ENCODE results near the gene RAB30.

- no peak for TF ChIP-seq POLR2AphosphoS5 (IDR thresholded peaks at IDR 0.05)
- no peak for TF ChIP-seq CTCF (IDR thresholded peaks at IDR 0.05; ENCODE audit: poor library complexity, severe bottlenecking)
- no peak for TF ChIP-seq REST (IDR thresholded peaks at IDR 0.05; ENCODE audit: borderline replicate concordance)
- TF ChIP-seq RAD21 (conservative IDR thresholded peaks at IDR 0.05), result no peak
- TF ChIP-seq EZH2 (IDR thresholded peaks at IDR 0.05; ENCODE audit: borderline replicate concordance, insufficient read depth, low read length, poor library complexity, severe bottlenecking), result no peak
Observed at GRCh38 chr11:82972103-82972502, 99.6 kb downstream of the RAB30 start.
